ENCODE results near the gene GJB4.

GJB4 gene

DNA sequence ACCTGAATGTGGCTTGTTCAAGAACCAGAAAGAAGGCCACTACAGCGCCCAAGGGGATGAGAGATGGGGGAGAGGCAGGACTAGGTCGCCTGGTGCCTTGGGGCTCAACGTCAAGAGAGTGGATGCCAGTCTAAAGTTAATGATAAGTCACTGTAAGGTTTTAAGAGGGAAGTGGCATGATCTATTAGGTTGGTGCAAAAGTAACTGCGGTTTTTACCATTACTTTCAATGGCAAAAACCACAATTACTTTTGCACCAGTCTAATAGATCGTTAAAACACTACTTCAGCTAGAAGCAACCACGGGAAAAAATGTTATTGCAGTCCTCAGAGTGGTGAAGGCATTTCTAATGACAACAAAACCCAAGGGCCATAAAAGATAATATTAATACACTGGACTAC is 18.8 kb downstream of the GJB4 start:
- no peak for DNase-seq (ENCODE audit: low read depth)

- DNase-seq (ENCODE audit: low read depth): no peak
Observed at GRCh38 chr1:34779005-34779404, 19.5 kb downstream of the GJB4 start.

GRCh38 chr1:34779526-34779925 is 20.0 kb downstream of the GJB4 start:
- no peak for DNase-seq (ENCODE audit: low read depth)

- DNase-seq (ENCODE audit: low read depth): no peak
Observed at GRCh38 chr1:34779962-34780361, 20.4 kb downstream of the GJB4 start.

- no peak for DNase-seq (ENCODE audit: low read depth)
Observed at GRCh38 chr1:34780528-34780927, 21.0 kb downstream of the GJB4 start.

- no peak for DNase-seq (ENCODE audit: low read depth)
Observed at GRCh38 chr1:34781071-34781843, 21.7 kb downstream of the GJB4 start, which contains the start of gene GJB3. Gene GJB3 (plus strand): TSS chr1:34781214. CDS start chr1:34784763, 3,549 bp downstream.

DNA sequence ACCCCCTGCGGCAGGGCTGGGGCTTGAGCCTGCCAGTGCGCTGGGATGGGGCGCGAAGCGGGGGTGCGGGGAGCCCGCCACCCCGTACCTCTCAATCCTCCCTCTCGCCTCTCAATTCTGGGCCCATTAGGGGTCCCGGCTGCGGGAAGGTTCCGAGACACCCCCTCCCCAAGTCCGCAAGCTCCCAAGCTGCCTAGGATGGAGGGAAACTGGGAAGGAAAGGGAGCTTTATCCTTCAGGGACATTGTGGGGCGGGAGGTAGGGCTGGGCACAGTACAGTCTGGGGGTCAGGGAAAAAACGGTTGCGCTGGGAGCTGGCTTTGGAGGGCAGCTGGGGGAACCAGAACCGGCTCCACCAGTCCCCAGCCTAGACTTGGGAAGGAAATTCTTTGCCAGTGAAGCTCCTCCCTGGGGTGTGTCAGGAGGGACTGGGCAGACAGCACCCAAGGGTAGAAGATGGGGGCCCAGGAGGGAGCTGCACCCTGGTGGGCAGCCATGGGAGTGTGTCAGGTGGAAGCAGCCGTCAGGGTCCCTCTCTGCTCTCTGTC is 22.4 kb downstream of the GJB4 start:
- DNase-seq (ENCODE audit: low read depth): no peak

DNA sequence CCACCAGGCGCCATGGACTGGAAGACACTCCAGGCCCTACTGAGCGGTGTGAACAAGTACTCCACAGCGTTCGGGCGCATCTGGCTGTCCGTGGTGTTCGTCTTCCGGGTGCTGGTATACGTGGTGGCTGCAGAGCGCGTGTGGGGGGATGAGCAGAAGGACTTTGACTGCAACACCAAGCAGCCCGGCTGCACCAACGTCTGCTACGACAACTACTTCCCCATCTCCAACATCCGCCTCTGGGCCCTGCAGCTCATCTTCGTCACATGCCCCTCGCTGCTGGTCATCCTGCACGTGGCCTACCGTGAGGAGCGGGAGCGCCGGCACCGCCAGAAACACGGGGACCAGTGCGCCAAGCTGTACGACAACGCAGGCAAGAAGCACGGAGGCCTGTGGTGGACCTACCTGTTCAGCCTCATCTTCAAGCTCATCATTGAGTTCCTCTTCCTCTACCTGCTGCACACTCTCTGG is 25.2 kb downstream of the GJB4 start:
- no peak for DNase-seq (ENCODE audit: low read depth)

- no peak for DNase-seq (ENCODE audit: low read depth)
Observed at GRCh38 chr1:34785231-34785874, 25.8 kb downstream of the GJB4 start.

GRCh38 chr1:34785875-34786470 is 26.4 kb downstream of the GJB4 start:
- DNase-seq (ENCODE audit: low read depth): no peak

GRCh38 chr1:34786521-34787325 is 27.2 kb downstream of the GJB4 start:
- peak; percentile 36 for DNase-seq (ENCODE audit: low read depth)

DNA sequence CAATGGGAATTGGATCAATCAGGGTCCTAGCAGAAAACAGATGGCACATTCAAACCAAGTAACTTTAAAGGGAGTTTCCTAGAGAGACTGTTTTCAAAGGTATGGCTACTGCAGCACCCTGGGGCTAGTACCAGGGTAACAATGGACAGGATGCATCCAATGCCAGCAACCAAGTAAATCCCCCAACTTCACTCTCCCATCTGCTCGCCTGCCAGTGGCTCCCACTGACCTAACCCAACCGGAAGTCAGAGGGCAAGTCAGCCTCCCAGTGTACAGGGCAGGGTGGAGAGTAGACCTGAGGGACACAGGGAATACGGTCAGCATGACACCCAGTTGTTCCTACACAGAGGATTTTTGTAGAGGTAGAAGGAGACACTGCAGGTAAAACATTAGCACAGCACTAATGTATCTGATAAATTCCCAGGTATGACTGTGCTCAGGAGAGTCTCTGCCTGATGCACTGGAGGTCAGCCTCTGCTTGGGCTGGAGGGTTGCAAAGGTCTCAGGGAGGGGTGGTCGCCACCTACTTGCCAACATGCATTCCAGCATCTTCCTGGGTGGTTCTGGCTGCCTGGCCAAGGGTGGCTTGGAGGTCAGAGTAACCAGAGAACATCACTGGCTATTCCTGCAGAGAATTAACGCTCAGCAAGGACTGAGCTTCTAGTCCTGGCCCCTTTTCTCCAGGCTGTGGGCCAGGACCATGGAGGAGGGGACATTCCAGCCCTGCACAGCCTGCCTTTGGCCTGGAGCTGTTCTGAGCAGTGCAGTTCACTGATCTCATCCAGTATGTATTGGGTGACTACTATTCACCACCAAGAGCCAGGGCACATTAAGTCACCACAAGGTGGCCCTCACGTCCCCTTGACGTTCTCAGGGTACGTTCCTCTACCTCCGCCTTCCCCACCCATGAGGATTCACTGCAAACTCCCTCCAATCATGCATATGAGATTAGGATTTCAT is 28.2 kb downstream of the GJB4 start:
- DNase-seq (ENCODE audit: low read depth): no peak

DNA sequence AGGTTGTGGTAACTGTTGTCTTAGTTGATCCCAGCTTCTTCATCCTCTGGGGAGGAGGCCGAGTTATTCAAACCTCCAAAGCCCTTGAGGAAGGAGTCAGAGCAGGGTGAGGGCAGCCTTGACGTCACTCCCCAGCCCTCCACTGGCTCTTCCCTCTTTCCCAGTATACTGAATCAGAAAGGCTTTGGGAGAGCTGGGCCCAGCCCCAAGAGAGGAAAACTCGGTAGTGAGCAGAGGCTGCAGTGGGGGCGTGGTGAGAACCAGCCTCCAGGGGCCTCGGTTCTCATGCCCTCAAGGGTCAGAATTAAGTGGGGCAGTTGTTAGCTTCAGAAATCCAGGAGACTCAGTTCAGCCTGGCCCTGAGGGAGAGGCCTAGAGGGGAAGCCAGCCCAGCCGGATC is 31.4 kb downstream of the GJB4 start:
- DNase-seq (ENCODE audit: low read depth): no peak

- no peak for DNase-seq (ENCODE audit: low read depth)
Observed at GRCh38 chr1:34792424-34792823, 32.9 kb downstream of the GJB4 start.

GRCh38 chr1:34792868-34793727 is 33.6 kb downstream of the GJB4 start, which contains the start of gene GJA4:
Gene GJA4 (plus strand): TSS chr1:34792999. CDS start chr1:34794214, 1,215 bp downstream.
- DNase-seq (ENCODE audit: low read depth): no peak

- DNase-seq (ENCODE audit: low read depth): no peak
Observed at GRCh38 chr1:34794001-34794789, 34.7 kb downstream of the GJB4 start.

DNA sequence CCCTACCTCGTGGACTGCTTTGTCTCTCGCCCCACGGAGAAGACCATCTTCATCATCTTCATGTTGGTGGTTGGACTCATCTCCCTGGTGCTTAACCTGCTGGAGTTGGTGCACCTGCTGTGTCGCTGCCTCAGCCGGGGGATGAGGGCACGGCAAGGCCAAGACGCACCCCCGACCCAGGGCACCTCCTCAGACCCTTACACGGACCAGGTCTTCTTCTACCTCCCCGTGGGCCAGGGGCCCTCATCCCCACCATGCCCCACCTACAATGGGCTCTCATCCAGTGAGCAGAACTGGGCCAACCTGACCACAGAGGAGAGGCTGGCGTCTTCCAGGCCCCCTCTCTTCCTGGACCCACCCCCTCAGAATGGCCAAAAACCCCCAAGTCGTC is 35.2 kb downstream of the GJB4 start:
- no peak for DNase-seq (ENCODE audit: low read depth)

GRCh38 chr1:34795916-34796315 is 36.4 kb downstream of the GJB4 start:
- DNase-seq (ENCODE audit: low read depth): no peak

- DNase-seq (ENCODE audit: low read depth): no peak
Observed at GRCh38 chr1:34796990-34797389, 37.5 kb downstream of the GJB4 start.

Data from T follicular helper cell (primary cell).